Stimulated activated CD4-positive, alpha-beta T cell treated with anti-CD3 and anti-CD28 coated beads, Interleukin-1b, Interleukin-23, amount 100 ng/mL, for 24 hours (primary cell): ENCODE results near the gene MOV10L1.

Experiments used
- DNase-seq, 4 experiments: peaks; one replicate each; pipeline ENCODE4 v3.0.0-alpha.2; 2020; ENCODE audit warnings: low read depth in 4 of 4, low spot score in 1 of 4

The MOV10L1 gene

GRCh38 chr22:50089682-50090411 lies at the start of gene MOV10L1:
MOV10L1 (plus strand) TSS chr22:50090006; CDS start chr22:50090089, 83 bp downstream.
- no peak for DNase-seq

- no peak for DNase-seq
These were observed 49.1 kb upstream of the MOV10L1 start for GRCh38 chr22:50040717-50041116.

- no peak for DNase-seq
These were observed 48.3 kb upstream of the MOV10L1 start for GRCh38 chr22:50041361-50042065.

- no peak for DNase-seq
These were observed 45.2 kb upstream of the MOV10L1 start for GRCh38 chr22:50044485-50045118.

- no peak for DNase-seq
These were observed 44.4 kb upstream of the MOV10L1 start for GRCh38 chr22:50045211-50046018.

GRCh38 chr22:50046019-50046415 lies 43.8 kb upstream of the MOV10L1 start:
- DNase-seq = no peak

GRCh38 chr22:50046481-50047245 lies 43.1 kb upstream of the MOV10L1 start:
- no peak for DNase-seq

GRCh38 chr22:50047346-50047745 lies 42.5 kb upstream of the MOV10L1 start:
- no peak for DNase-seq

GRCh38 chr22:50048061-50048765 lies 41.6 kb upstream of the MOV10L1 start:
- DNase-seq = no peak

- no peak for DNase-seq
These were observed 41.0 kb upstream of the MOV10L1 start for GRCh38 chr22:50048836-50049235.

GRCh38 chr22:50049299-50050195 lies 40.3 kb upstream of the MOV10L1 start:
- DNase-seq = no peak

GRCh38 chr22:50051930-50052329 lies 37.9 kb upstream of the MOV10L1 start:
- DNase-seq = no peak

- no peak for DNase-seq
These were observed 35.9 kb upstream of the MOV10L1 start for GRCh38 chr22:50053861-50054260.

GRCh38 chr22:50056214-50056972 lies 33.4 kb upstream of the MOV10L1 start:
- no peak for DNase-seq

- DNase-seq = no peak
These were observed 32.3 kb upstream of the MOV10L1 start for GRCh38 chr22:50057278-50058060.

- no peak for DNase-seq
These were observed 31.5 kb upstream of the MOV10L1 start, which contains the start of gene TTLL8 for GRCh38 chr22:50058061-50058905. TTLL8 (minus strand) TSS chr22:50058298.
